Subcutaneous abdominal adipose tissue (tissue), 5 donors: ENCODE results near the gene EBF4.

Source experiments
- H3K27ac ChIP-seq: one replicate; pipeline ENCODE4 v1.7.0; 2013; ENCODE audit warnings: low read depth, mild to moderate bottlenecking, inconsistent platforms, low read length, moderate library complexity
- H3K27me3 ChIP-seq, 5 donors: one replicate each; pipeline ENCODE4 v1.7.0; 2013; ENCODE audit warnings: low read length in 5 of 5, inconsistent platforms in 1 of 5; ENCODE audit not compliant: control insufficient read depth in 5 of 5, insufficient read depth in 4 of 5
- H3K36me3 ChIP-seq, 5 donors: one replicate each; pipeline ENCODE4 v1.7.0; 2013; ENCODE audit warnings: low read length in 5 of 5; ENCODE audit not compliant: control insufficient read depth in 5 of 5, insufficient read depth in 5 of 5
- H3K4me1 ChIP-seq, 5 donors: one replicate each; pipeline ENCODE4 v1.7.0; 2013; ENCODE audit warnings: low read length in 5 of 5, mild to moderate bottlenecking in 3 of 5, moderate library complexity in 1 of 5; ENCODE audit not compliant: control insufficient read depth in 5 of 5, insufficient read depth in 5 of 5
- H3K4me3 ChIP-seq, 5 donors: one replicate each; pipeline ENCODE4 v1.7.0; 2013; ENCODE audit warnings: low read length in 5 of 5, low read depth in 1 of 5
- H3K9ac ChIP-seq, 5 donors: one replicate each; pipeline ENCODE4 v1.7.0; 2013; ENCODE audit warnings: low read length in 5 of 5, mild to moderate bottlenecking in 4 of 5, moderate library complexity in 3 of 5
- H3K9me3 ChIP-seq, 5 donors: one replicate each; pipeline ENCODE4 v1.7.0; 2013; ENCODE audit warnings: low read length in 5 of 5; ENCODE audit not compliant: control insufficient read depth in 5 of 5
- donor health status: healthy.
- donor health status: healthy.
- donor health status: healthy.
- donor health status: healthy.
- donor health status: healthy.

Gene EBF4

GRCh38 chr20:2707353-2708072 is 14.9 kb downstream of the EBF4 start:
- Histone ChIP-seq H3K27ac (no peak overlapping the region), H3K27me3 (peaks cover 0 to 17% (median 5%) of the 10 kb centered on the region in 5 donors), H3K9me3 (no peaks in the 10 kb centered on the region), H3K4me3 (no peak overlapping the region), H3K9ac (no peak overlapping the region), H3K4me1 (no peaks in the 10 kb centered on the region), H3K36me3 (peaks cover 0 to 2% (median 0%) of the 10 kb centered on the region in 5 donors)

DNA sequence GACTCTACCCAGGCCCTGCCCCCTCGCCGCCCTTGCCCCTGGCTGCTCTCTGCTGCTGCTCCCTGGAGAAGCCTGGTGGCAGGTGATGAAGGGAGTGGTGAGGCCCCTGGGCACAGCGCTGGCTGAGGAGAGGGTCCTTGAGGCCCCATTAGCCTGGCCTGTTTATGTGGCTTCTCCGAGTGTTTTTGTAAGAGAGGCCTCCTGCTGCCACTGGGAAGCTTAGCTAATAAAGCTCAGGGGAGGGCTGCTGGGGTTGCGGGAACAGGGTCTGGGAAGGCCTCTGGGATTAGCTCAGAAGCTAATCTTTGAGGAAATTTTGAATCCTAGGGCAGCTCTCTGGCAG is 15.5 kb downstream of the EBF4 start:
- peaks cover 0 to 2% (median 0%) of the 10 kb centered on the region in 5 donors for H3K36me3 ChIP-seq
- H3K9me3 ChIP-seq = no peaks in the 10 kb centered on the region
- no peak overlapping the region for H3K27ac ChIP-seq
- no peak overlapping the region for H3K9ac ChIP-seq
- no peak overlapping the region for H3K4me3 ChIP-seq
- no peaks in the 10 kb centered on the region for H3K4me1 ChIP-seq
- peaks cover 0 to 15% (median 5%) of the 10 kb centered on the region in 5 donors for H3K27me3 ChIP-seq

DNA sequence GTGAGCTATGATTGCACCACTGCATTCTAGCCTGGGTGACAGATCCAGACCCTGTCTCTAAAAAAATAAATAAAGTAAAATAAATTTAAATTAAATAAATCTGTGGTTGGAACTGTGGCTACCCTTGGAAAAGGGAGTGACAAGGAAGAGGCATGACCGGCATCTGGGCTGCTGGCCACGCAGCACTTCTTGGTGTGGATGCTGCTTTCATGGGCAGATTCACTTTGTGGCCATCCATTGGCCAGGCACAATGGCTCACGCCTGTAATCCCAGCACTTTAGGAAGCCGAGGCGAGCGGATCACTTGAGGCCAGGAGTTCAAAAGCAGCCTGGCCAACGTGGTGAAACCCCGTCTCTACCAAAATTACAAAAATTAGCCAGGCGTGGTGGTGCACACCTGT is 16.1 kb downstream of the EBF4 start:
- no peaks in the 10 kb centered on the region for H3K9me3 ChIP-seq

GRCh38 chr20:2709205-2709981 is 16.8 kb downstream of the EBF4 start:
- Histone ChIP-seq H3K27me3 (peaks cover 0 to 15% (median 5%) of the 10 kb centered on the region in 5 donors), H3K4me3 (no peak overlapping the region), H3K36me3 (peaks cover 0 to 2% (median 0%) of the 10 kb centered on the region in 5 donors), H3K9me3 (no peaks in the 10 kb centered on the region), H3K4me1 (no peaks in the 10 kb centered on the region), H3K9ac (no peak overlapping the region), H3K27ac (no peak overlapping the region)

More for the DNA sequence above, 16.1 kb downstream of the EBF4 start:
- Histone ChIP-seq H3K4me1 (no peaks in the 10 kb centered on the region), H3K27me3 (peaks cover 0 to 15% (median 5%) of the 10 kb centered on the region in 5 donors), H3K4me3 (no peak overlapping the region), H3K9ac (no peak overlapping the region), H3K27ac (no peak overlapping the region), H3K36me3 (peaks cover 0 to 2% (median 0%) of the 10 kb centered on the region in 5 donors)

DNA sequence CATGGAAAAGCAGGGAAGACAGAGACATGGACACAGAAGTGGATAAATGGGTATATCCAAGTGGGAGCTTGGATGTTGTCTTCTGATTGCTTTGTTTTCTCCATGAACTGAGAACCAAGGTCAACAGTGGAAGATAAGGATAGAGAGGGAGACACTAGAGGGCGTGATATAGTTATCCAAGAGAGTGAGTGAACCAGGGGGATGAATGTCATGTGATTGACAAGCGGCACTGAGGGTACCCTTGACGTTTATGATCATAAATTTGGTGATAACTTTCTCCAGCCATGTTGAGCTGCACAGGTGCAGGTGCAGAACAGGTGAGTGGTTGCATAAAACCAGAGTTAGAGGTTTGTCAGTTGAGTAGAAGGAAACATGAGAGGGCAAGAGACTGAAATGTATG is 20.7 kb downstream of the EBF4 start:
- Histone ChIP-seq H3K36me3 (no peaks in the 10 kb centered on the region), H3K27me3 (peaks cover 0 to 7% (median 4%) of the 10 kb centered on the region in 5 donors), H3K9me3 (peaks cover 0 to 10% (median 6%) of the 10 kb centered on the region in 5 donors)

GRCh38 chr20:2729251-2729713 is 36.7 kb downstream of the EBF4 start:
- Histone ChIP-seq H3K4me1 (no peaks in the 10 kb centered on the region), H3K9ac (no peak overlapping the region), H3K27ac (no peak overlapping the region), H3K4me3 (no peak overlapping the region), H3K27me3 (peaks cover 0 to 8% (median 5%) of the 10 kb centered on the region in 5 donors), H3K9me3 (peaks cover 0 to 16% (median 10%) of the 10 kb centered on the region in 5 donors), H3K36me3 (no peaks in the 10 kb centered on the region)

More for the DNA sequence above, 20.7 kb downstream of the EBF4 start:
- Histone ChIP-seq H3K9ac (no peak overlapping the region), H3K4me3 (no peak overlapping the region), H3K4me1 (no peaks in the 10 kb centered on the region), H3K27ac (no peak overlapping the region)

- Histone ChIP-seq H3K27me3 (peaks cover 0 to 8% (median 5%) of the 10 kb centered on the region in 5 donors), H3K4me1 (no peaks in the 10 kb centered on the region), H3K27ac (no peak overlapping the region), H3K9me3 (peaks cover 0 to 16% (median 8%) of the 10 kb centered on the region in 5 donors), H3K36me3 (no peaks in the 10 kb centered on the region), H3K9ac (no peak overlapping the region), H3K4me3 (no peak overlapping the region)
These were observed 37.2 kb downstream of the EBF4 start for GRCh38 chr20:2729791-2730190.

DNA sequence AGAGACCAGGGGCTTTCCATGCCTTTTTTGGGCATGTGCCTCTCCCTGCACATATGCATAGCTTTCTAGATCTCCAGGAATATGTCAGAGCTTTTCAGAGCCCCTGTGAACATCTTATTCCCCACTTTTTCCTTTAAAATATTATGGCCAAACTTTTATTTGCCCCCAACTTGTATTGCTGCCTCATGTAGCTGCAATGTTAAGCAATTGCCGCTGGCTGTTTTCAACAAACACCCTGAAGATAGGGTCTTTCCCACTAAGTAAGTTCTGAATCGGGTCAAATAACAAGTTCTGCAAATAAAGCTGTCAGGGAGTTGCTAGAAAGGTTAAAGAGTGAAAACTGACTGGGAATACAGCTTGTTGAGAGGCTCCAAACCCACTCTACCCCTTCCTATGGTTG is 42.3 kb downstream of the EBF4 start:
- H3K9ac ChIP-seq = no peak overlapping the region
- no peaks in the 10 kb centered on the region for H3K4me1 ChIP-seq
- H3K9me3 ChIP-seq = peaks cover 0 to 16% (median 10%) of the 10 kb centered on the region in 5 donors
- peaks cover 0 to 14% (median 3%) of the 10 kb centered on the region in 5 donors for H3K27me3 ChIP-seq
- H3K36me3 ChIP-seq = no peaks in the 10 kb centered on the region
- no peak overlapping the region for H3K4me3 ChIP-seq
- H3K27ac ChIP-seq = no peak overlapping the region

GRCh38 chr20:2736441-2736840 is 43.9 kb downstream of the EBF4 start:
- Histone ChIP-seq H3K27ac (no peak overlapping the region), H3K36me3 (no peaks in the 10 kb centered on the region), H3K9me3 (peaks cover 0 to 14% (median 10%) of the 10 kb centered on the region in 5 donors), H3K4me1 (no peaks in the 10 kb centered on the region), H3K27me3 (peaks cover 0 to 13% (median 7%) of the 10 kb centered on the region in 5 donors), H3K4me3 (no peak overlapping the region), H3K9ac (no peak overlapping the region)
